HAP-1 (cell line): Measurements from ENCODE around the gene SORL1.
A peak's percentile ranks its signal among the peaks of the same experiment; 100 is the strongest.

Experiments used
- DNase-seq, 2 experiments: peaks; one replicate each; pipeline ENCODE4 v3.0.0-alpha.2; 2016 to 2020; ENCODE audit warnings: low spot score in 2 of 2
- H3K27me3 ChIP-seq: fragments of 250-450 bp; sonication (Bioruptor Pico); 2 replicates; pipeline ENCODE4 v1.5.1; 2020; ENCODE audit warnings: low read depth, mild to moderate bottlenecking, moderate library complexity
- H3K36me3 ChIP-seq: fragments of 250-450 bp; sonication (Bioruptor Pico); replicated peaks from 2 replicates; pipeline ENCODE4 v1.5.1; 2020; ENCODE audit warnings: mild to moderate bottlenecking
- H3K4me1 ChIP-seq: fragments of 250-450 bp; sonication (Bioruptor Pico); 2 replicates; pipeline ENCODE4 v1.5.1; 2020; ENCODE audit warnings: mild to moderate bottlenecking
- H3K4me3 ChIP-seq: fragments of 250-450 bp; sonication (Bioruptor Pico); 2 replicates; pipeline ENCODE4 v1.5.1; 2020; ENCODE audit warnings: mild to moderate bottlenecking, moderate library complexity
- H3K9me3 ChIP-seq: fragments of 250-450 bp; sonication (Bioruptor Pico); 2 replicates; pipeline ENCODE4 v1.5.1; 2020; ENCODE audit warnings: mild to moderate bottlenecking, moderate library complexity
- in situ Hi-C: fragments of 300-500 bp; cut with MboI; formaldehyde crosslinking; loops from 3 replicates; pipeline ENCODE4 v1.14.3; 2020; ENCODE audit warnings: low sequenced_read_pairs, inconsistent platforms, mixed read lengths

Gene SORL1

DNA sequence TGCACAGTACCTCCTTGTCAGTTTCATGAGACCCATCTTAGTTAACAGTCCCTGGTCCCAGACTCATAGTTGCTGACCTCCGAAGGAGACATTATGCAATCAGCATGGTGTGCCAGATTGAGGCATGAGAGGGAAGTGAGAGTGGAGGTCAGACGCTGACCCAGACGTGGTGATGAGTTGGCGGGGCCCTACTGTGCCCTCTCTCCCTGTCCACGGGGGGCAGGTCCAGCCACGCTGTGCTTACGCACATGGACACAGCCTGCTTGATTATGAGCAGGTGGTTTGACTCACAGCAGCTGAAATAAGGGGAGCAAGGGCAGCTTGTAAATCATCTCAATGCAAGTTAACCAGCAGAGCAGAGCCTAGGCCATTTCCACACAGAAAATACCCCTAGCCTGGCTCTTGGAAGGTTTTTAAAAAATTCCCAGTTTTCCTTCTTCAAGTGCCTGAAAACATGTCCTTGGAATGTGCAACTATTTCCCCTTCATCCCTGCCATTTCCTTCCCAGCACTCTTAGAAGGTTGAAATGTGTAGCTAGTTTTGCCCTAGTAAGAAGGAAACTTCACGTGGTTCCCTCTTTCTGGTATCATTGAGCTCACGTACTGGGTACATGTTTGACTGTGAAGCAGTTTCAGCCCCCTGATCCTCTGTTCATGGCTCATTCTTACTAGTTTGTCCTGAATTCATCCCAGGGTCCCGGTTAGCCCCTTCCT lies 123.3 kb downstream of the SORL1 start:
- in situ Hi-C loops: no loop called here
- DNase-seq: no peak
- no peak overlapping the region for H3K4me3 ChIP-seq
- H3K36me3 ChIP-seq: no peaks in the 10 kb centered on the region; the same call in 1 of the 2 replicates
- no peaks in the 10 kb centered on the region for H3K9me3 ChIP-seq
- no peaks in the 10 kb centered on the region for H3K27me3 ChIP-seq
- no peaks in the 10 kb centered on the region for H3K4me1 ChIP-seq

DNA sequence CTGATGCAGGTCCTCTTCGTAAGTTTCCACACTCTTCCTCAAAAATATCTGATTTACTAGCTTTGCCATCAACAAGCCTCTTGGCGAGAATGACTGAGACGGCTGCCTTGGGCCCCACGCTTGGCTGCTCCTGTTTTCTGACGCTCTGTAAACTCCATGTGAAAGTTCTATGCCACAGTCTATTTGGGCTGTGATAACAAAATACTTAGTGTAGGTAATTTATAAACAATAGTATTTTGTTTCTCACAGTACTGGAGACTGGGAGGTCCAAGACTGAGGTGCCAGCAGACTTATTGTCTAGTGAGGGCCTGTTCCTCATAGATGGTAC lies 123.8 kb downstream of the SORL1 start:
- no peaks in the 10 kb centered on the region for H3K4me1 ChIP-seq
- no peaks in the 10 kb centered on the region for H3K9me3 ChIP-seq
- DNase-seq: no peak
- H3K4me3 ChIP-seq: no peak overlapping the region
- in situ Hi-C loops: no loop called here
- no peaks in the 10 kb centered on the region for H3K27me3 ChIP-seq
- H3K36me3 ChIP-seq: no peaks in the 10 kb centered on the region; the same call in 1 of the 2 replicates

- Histone ChIP-seq H3K27me3 (no peaks in the 10 kb centered on the region), H3K4me1 (no peaks in the 10 kb centered on the region), H3K36me3 (no peaks in the 10 kb centered on the region; the same call in 1 of the 2 replicates), H3K9me3 (no peaks in the 10 kb centered on the region), H3K4me3 (no peak overlapping the region)
- DNase-seq: no peak
- in situ Hi-C loops: no loop called here
These were observed 124.4 kb downstream of the SORL1 start for GRCh38 chr11:121576531-121576930.

DNA sequence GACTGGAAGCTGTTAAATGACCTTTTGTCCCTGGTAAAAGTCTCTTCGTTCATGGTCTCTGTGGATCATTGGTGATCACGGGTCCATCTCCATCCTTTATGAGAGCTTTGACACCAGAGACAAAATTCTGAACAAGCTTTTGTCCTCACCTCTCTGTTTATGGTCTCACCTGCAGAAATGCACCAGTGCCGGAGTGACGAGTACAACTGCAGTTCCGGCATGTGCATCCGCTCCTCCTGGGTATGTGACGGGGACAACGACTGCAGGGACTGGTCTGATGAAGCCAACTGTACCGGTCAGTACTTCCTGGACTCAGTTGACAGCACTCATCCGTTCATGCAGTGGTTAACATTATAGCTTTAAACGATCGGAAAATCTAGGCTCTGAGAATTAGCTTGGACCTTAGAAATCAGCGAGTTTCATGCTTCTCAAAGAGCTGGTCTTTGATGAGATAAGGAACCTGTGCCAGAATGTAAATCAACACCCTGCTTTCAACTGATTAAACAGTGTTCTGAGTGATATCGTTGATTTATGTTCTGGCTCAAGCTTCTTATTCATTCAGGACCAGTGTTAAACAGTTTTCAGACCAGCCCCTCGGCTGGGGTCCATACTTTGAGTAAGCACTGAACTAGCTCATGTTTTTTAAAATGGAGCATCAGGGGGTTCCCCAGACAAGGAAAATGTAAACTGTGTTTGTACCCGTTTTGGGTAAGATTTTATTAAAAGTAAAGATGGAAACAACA lies 125.2 kb downstream of the SORL1 start:
- no peaks in the 10 kb centered on the region for H3K9me3 ChIP-seq
- in situ Hi-C loops: no loop called here
- H3K27me3 ChIP-seq: no peaks in the 10 kb centered on the region
- no peaks in the 10 kb centered on the region; the same call in 1 of the 2 replicates for H3K36me3 ChIP-seq
- no peak for DNase-seq
- no peaks in the 10 kb centered on the region for H3K4me1 ChIP-seq
- H3K4me3 ChIP-seq: no peak overlapping the region

DNA sequence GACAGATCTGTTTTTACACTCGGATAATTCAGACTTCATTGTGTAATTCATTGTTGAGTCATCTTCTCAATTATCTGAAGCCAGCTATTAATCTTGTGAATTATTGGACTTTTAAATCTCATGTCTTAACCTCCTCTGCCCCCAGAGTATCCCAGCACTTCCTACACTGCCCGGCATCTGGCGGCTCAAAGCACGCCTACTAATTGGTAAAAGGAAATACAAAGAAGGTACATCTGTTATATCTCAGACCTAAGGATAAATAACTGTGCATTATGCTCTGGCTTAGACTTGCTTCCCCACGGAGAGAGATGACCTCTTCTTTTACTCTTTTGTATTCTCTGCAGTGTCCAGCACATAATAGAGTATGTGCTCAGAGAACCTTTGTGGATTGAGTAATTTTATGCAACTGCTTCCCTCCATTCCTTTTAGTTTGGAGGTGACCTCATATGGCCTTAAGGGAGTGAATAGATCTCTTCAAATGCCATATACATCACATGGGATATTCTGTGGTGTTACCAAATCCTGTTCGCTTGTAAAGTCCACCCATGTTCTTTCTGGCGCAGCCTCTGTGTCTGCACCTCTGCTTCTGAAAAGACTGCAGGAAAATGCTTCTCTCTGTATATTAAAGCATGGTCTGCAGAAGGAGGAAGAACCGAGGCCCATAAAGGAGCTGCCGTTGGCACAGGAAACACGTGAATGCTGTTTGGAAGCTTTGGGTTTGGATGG lies 126.3 kb downstream of the SORL1 start:
- DNase-seq: peak in 1 of 2 experiments; percentile 2
- Histone ChIP-seq H3K36me3 (no peaks in the 10 kb centered on the region; the same call in 1 of the 2 replicates), H3K4me1 (no peaks in the 10 kb centered on the region), H3K4me3 (no peak overlapping the region), H3K9me3 (no peaks in the 10 kb centered on the region), H3K27me3 (no peaks in the 10 kb centered on the region)
- in situ Hi-C loops: no loop called here

- Histone ChIP-seq H3K9me3 (no peaks in the 10 kb centered on the region), H3K4me3 (no peak overlapping the region), H3K36me3 (no peaks in the 10 kb centered on the region; the same call in 1 of the 2 replicates), H3K4me1 (no peaks in the 10 kb centered on the region), H3K27me3 (no peaks in the 10 kb centered on the region)
- in situ Hi-C loops: no loop called here
- no peak for DNase-seq
These were observed 128.0 kb downstream of the SORL1 start for GRCh38 chr11:121580154-121580553.

GRCh38 chr11:121581607-121582006 lies 129.5 kb downstream of the SORL1 start:
- no peaks in the 10 kb centered on the region for H3K9me3 ChIP-seq
- no peaks in the 10 kb centered on the region for H3K36me3 ChIP-seq
- no peaks in the 10 kb centered on the region for H3K27me3 ChIP-seq
- DNase-seq: no peak
- H3K4me1 ChIP-seq: no peaks in the 10 kb centered on the region
- H3K4me3 ChIP-seq: no peak overlapping the region
- in situ Hi-C loops: no loop called here

DNA sequence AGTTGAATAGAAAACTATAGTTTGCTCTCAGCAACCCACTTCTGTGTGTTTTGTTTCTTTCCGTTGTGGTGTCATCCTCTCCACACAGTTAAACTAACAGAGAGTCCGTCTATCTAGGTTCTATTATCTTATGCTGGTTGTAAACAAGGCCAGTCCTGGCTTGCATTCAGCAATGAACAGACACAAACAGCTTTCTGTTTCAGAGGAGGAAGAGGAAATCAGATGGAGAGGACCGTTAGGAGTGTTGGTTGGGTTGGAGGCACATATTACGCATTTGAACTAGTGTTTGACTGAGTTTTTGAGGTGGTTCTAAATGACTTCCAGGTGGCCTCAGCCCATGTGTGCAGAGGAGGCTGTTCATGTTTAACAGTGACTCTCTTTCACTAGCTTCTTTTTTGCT lies 130.2 kb downstream of the SORL1 start:
- no peak for DNase-seq
- in situ Hi-C loops: no loop called here
- Histone ChIP-seq H3K9me3 (no peaks in the 10 kb centered on the region), H3K4me1 (no peaks in the 10 kb centered on the region), H3K4me3 (no peak overlapping the region), H3K36me3 (no peaks in the 10 kb centered on the region), H3K27me3 (no peaks in the 10 kb centered on the region)

GRCh38 chr11:121583825-121584224 lies 131.7 kb downstream of the SORL1 start:
- H3K4me3 ChIP-seq: no peak overlapping the region
- H3K27me3 ChIP-seq: no peaks in the 10 kb centered on the region
- no peaks in the 10 kb centered on the region for H3K9me3 ChIP-seq
- in situ Hi-C loops: no loop called here
- no peaks in the 10 kb centered on the region for H3K36me3 ChIP-seq
- no peak for DNase-seq
- H3K4me1 ChIP-seq: no peaks in the 10 kb centered on the region

DNA sequence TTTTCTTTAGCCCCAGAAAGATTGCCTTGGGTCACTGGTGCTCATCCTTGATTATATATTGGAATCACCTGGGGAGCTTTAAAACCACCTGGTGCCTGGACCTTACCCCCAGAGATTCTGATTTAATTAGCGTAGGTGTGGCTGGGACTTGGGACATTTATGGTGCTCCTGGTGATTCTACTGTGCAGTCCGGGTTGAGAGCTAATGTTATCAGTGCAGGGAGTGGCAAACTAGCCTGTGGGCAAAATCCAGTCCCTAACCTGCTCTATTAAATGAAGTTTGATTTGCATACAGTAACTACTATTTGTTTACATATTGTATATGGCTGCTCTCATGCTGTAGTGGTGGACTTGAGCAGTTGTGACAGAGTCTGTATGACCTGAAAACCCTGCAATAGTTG lies 134.6 kb downstream of the SORL1 start:
- Histone ChIP-seq H3K4me3 (no peak overlapping the region), H3K9me3 (no peaks in the 10 kb centered on the region), H3K4me1 (no peaks in the 10 kb centered on the region), H3K27me3 (no peaks in the 10 kb centered on the region), H3K36me3 (no peaks in the 10 kb centered on the region)
- in situ Hi-C loops: no loop called here
- no peak for DNase-seq

GRCh38 chr11:121587182-121587581 lies 135.1 kb downstream of the SORL1 start:
- no peaks in the 10 kb centered on the region for H3K36me3 ChIP-seq
- no peaks in the 10 kb centered on the region for H3K27me3 ChIP-seq
- H3K4me1 ChIP-seq: no peaks in the 10 kb centered on the region
- H3K4me3 ChIP-seq: no peak overlapping the region
- in situ Hi-C loops: no loop called here
- H3K9me3 ChIP-seq: no peaks in the 10 kb centered on the region
- no peak for DNase-seq

GRCh38 chr11:121588747-121589146 lies 136.6 kb downstream of the SORL1 start:
- H3K4me1 ChIP-seq: no peaks in the 10 kb centered on the region
- no peak overlapping the region for H3K4me3 ChIP-seq
- DNase-seq: no peak
- in situ Hi-C loops: no loop called here
- H3K27me3 ChIP-seq: no peaks in the 10 kb centered on the region
- no peaks in the 10 kb centered on the region for H3K9me3 ChIP-seq
- H3K36me3 ChIP-seq: no peaks in the 10 kb centered on the region

DNA sequence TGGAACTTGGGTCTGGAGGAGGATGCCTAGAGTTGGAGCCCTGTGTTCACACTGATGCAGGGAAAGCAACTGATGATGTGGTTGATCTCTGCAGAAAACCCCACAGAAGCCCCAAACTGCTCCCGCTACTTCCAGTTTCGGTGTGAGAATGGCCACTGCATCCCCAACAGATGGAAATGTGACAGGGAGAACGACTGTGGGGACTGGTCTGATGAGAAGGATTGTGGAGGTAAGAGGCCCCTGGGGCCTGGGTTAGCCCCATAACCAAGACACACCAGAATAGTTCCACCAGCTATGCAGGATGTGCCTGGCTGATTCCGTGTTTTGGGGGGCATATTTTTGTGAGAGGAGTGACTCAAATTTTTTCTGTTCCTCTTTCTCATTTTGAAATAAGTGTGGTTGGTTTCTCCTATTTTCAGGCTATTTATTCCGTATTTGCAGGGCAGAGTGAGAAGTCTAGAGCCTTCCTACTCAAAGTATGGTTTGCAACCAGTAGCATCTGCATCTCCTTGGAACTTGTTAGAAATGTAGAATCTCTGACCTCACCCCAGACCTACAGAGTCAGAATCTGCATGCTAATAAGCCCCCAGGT lies 137.9 kb downstream of the SORL1 start:
- in situ Hi-C loops: loop anchor here (5.0 kb wide), 1 partner anchor 268 kb away; no protein-coding TSS in a partner anchor
- Histone ChIP-seq H3K36me3 (no peaks in the 10 kb centered on the region), H3K4me1 (no peaks in the 10 kb centered on the region), H3K27me3 (no peaks in the 10 kb centered on the region), H3K4me3 (no peak overlapping the region), H3K9me3 (no peaks in the 10 kb centered on the region)
- no peak for DNase-seq
